HepG2 (cell line): ENCODE data around the gene CSNK1G3. TPM values are rescaled to one million over a fixed set of nuclear protein-coding genes. Genes with fewer than 3 reads are reported as not detected.

Experiments used
- ATAC-seq: fragments of 200-7000 bp; cut with Tn5 transposase; 3 replicates; pipeline ENCODE4 v1.9.1; 2020; ENCODE audit warnings: mild to moderate bottlenecking, moderate library complexity
- BruUV-seq: library from RNA; stranded (reverse); fragments of 400-500 nt; replicated peaks from 2 replicates; lab custom pipeline; 2021; lab: Mats Ljungman, UMichigan
- CTCF ChIA-PET: fragments of 300-600 bp; formaldehyde crosslinking; extraction: SDS; loops from one replicate; lab custom pipeline; 2021; ENCODE audit warnings: low total read pairs, inconsistent platforms, low intra/inter-chr PET ratio; lab: Yijun Ruan, JAX
- POLR2A ChIA-PET: fragments of 350-600 bp; sonication (Branson Sonifier 250); formaldehyde crosslinking; loops from one replicate; lab custom pipeline; 2020; ENCODE audit warnings: antibody characterized with exemption, inconsistent platforms; lab: Yijun Ruan, JAX
- DNase-seq: peaks from one replicate; pipeline ENCODE4 v3.0.0-alpha.2; 2015; ENCODE audit warnings: low spot score
- FAIRE-seq: peaks from 3 replicates; lab custom pipeline; 2011; peaks lifted over from hg19 to GRCh38; lab: Jason Lieb, UNC
- H2AFZ ChIP-seq: one replicate; pipeline ENCODE4 v1.6.1; 2011; ENCODE audit warnings: low read length, inconsistent platforms
- H3K27ac ChIP-seq: fragments of 300-600 bp; 3 replicates; pipeline ENCODE4 v1.8.0; 2011; ENCODE audit warnings: mixed run types, mild to moderate bottlenecking, mixed read lengths, low read length, inconsistent platforms; ENCODE audit not compliant: insufficient read depth; ENCODE audit errors: extremely low read length
- H3K27me3 ChIP-seq, 2 experiments: fragments of 200-600 bp in 1 of 2; 2 replicates in 1 of 2; 3 replicates in 1 of 2; pipeline versions ENCODE4 v1.6.0 to v1.8.0; 2011; ENCODE audit warnings: low read length in 2 of 2, mild to moderate bottlenecking in 2 of 2, moderate library complexity in 2 of 2, inconsistent platforms in 1 of 2; ENCODE audit not compliant: insufficient read depth in 2 of 2, control insufficient read depth in 1 of 2
- H3K36me3 ChIP-seq, 2 experiments: fragments of 200-600 bp in 1 of 2; replicated peaks in 1 of 2; 2 replicates in 1 of 2; 3 replicates in 1 of 2; pipeline versions ENCODE4 v1.5.1 to v1.8.0; 2011; ENCODE audit warnings: low read length in 2 of 2, inconsistent platforms in 1 of 2; ENCODE audit not compliant: insufficient read depth in 2 of 2, control insufficient read depth in 1 of 2
- H3K4me1 ChIP-seq: 2 replicates; pipeline ENCODE4 v1.5.1; 2012; ENCODE audit warnings: low read length, inconsistent platforms; ENCODE audit not compliant: insufficient read depth
- H3K4me2 ChIP-seq: 2 replicates; pipeline ENCODE4 v1.6.0; 2011; ENCODE audit warnings: low read depth, low read length, inconsistent platforms
- H3K4me3 ChIP-seq, 3 experiments: fragments of 200-600 bp in 1 of 3; sonication (generic), shearing (Covaris generic) in 1 of 3; replicated peaks in 1 of 3; 2 replicates each; pipeline ENCODE4 v1.5.1; 2011 to 2016; ENCODE audit warnings: low read length in 3 of 3, inconsistent platforms in 2 of 3, low read depth in 2 of 3, mild to moderate bottlenecking in 2 of 3, control low read depth in 1 of 3, mixed read lengths in 1 of 3; ENCODE audit not compliant: insufficient read depth in 1 of 3
- H3K79me2 ChIP-seq: one replicate; pipeline ENCODE4 v1.6.1; 2011; ENCODE audit warnings: low read length, inconsistent platforms; ENCODE audit not compliant: insufficient read depth
- H3K9ac ChIP-seq: 2 replicates; pipeline ENCODE4 v1.6.0; 2011; ENCODE audit warnings: mild to moderate bottlenecking, low read depth, low read length, inconsistent platforms; ENCODE audit not compliant: insufficient read depth
- H3K9me3 ChIP-seq: 2 replicates; pipeline ENCODE4 v1.5.1; 2012; ENCODE audit warnings: mild to moderate bottlenecking, low read length
- H4K20me1 ChIP-seq: 2 replicates; pipeline ENCODE4 v1.6.0; 2011; ENCODE audit warnings: inconsistent platforms, mild to moderate bottlenecking, low read length, moderate library complexity; ENCODE audit not compliant: insufficient read depth
- HES4 ChIP-seq: sonication (generic); formaldehyde crosslinking; IDR thresholded peaks from 2 replicates; pipeline ENCODE4 v1.9.0; 2021; ENCODE audit warnings: mild to moderate bottlenecking, missing genetic modification reagents, borderline replicate concordance
- NCOR1 ChIP-seq: fragments of 200-600 bp; sonication (generic); IDR thresholded peaks from 2 replicates; pipeline ENCODE4 v1.7.0; 2017; ENCODE audit warnings: antibody characterized with exemption, low read length, borderline replicate concordance
- ZFP82 ChIP-seq: sonication (generic); formaldehyde crosslinking; IDR thresholded peaks from 2 replicates; pipeline ENCODE4 v1.5.1; 2020; ENCODE audit warnings: mild to moderate bottlenecking, missing genetic modification reagents, borderline replicate concordance
- ZMYM4 ChIP-seq: sonication (generic); formaldehyde crosslinking; IDR thresholded peaks from 2 replicates; pipeline ENCODE4 v1.8.1; 2023; ENCODE audit warnings: mild to moderate bottlenecking, missing genetic modification reagents
- ZNF121 ChIP-seq: sonication (generic); formaldehyde crosslinking; IDR thresholded peaks from 2 replicates; pipeline ENCODE4 v1.5.0; 2020; ENCODE audit warnings: mild to moderate bottlenecking, missing genetic modification reagents
- ZNF30 ChIP-seq: sonication (generic); formaldehyde crosslinking; IDR thresholded peaks from 2 replicates; pipeline ENCODE4 v1.5.0; 2020; ENCODE audit warnings: mild to moderate bottlenecking, missing genetic modification reagents
- ZNF550 ChIP-seq: sonication (generic); formaldehyde crosslinking; IDR thresholded peaks from 2 replicates; pipeline ENCODE4 v1.4.0; 2020; ENCODE audit warnings: mild to moderate bottlenecking, missing genetic modification reagents, borderline replicate concordance
- ZNF800 ChIP-seq: sonication (generic); formaldehyde crosslinking; IDR thresholded peaks from 2 replicates; pipeline ENCODE4 v1.4.0; 2020; ENCODE audit warnings: missing genetic modification reagents
- WGBS: methylation state at CpG from one replicate; pipeline ENCODE4 v1.1.6; 2017; ENCODE audit warnings: low lambda C conversion rate; 5-methylcytosine and 5-hydroxymethylcytosine counted together
- in situ Hi-C: cut with HindIII; loops from 2 replicates; pipeline ENCODE4 v1.10.0; 2017; ENCODE audit warnings: low pct_unique_long_range_greater_than_20kb; ENCODE audit not compliant: extremely low pct_ligation_motif_present
- intact Hi-C: fragments of 100-400 bp; cut with micrococcal nuclease; formaldehyde crosslinking; loops from one replicate; pipeline ENCODE4 v1.10.0; 2022; ENCODE audit not compliant: unreplicated experiment
- polyA plus RNA-seq, 8 experiments: library from polyadenylated mRNA; depleted of rRNA in 3 of 8; stranded (reverse) in 7 of 8; unstranded in 1 of 8; fragments of >200 nt; fragmentation: Illumina TruSeq in 4 of 8; extraction: Trizol in 4 of 8; gene quantifications; 2 replicates each; pipeline versions ENCODE4 v1.2.1 to v1.2.3, GENCODE V29; 2011 to 2016; ENCODE audit warnings: low read depth in 4 of 8, missing spikeins in 1 of 8, mixed read lengths in 1 of 8; ENCODE audit not compliant: insufficient read depth in 1 of 8
- total RNA-seq, 5 experiments: library from RNA; depleted of rRNA; stranded (reverse); fragments of >200 nt; fragmentation: Illumina TruSeq; extraction: Trizol; gene quantifications; 2 replicates each; pipeline ENCODE4 v1.2.3, GENCODE V29; 2016; ENCODE audit warnings: low read depth in 1 of 5

Gene CSNK1G3
- total and polyA plus RNA-seq, 2 of the 13 experiments (the other 11 are each of a cell fraction or from before 2014, with no cell fraction given): 11.3 to 31.5 TPM

- WGBS: 87% methylated on average over 7 of the region's 7 CpGs
- DNase-seq (no peak), FAIRE-seq (no peak), ATAC-seq (no peak)
- no TSS peak for BruUV-seq
- peaks cover 48% of the 10 kb centered on the region for H3K79me2 ChIP-seq
- in situ Hi-C loops (no loop called here), intact Hi-C loops (no loop called here)
- ChIA-PET CTCF (no interaction called here), POLR2A (no interaction called here)
- no peak overlapping the region for H3K27ac ChIP-seq
- no peak overlapping the region for H3K4me3 ChIP-seq
- no peaks in the 10 kb centered on the region for H3K9me3 ChIP-seq
- H3K4me2 ChIP-seq: no peak overlapping the region
- H3K4me1 ChIP-seq: peaks cover 10% of the 10 kb centered on the region
- TF ChIP-seq HES4 (CRISPR knock-in tag) (no peak), ZNF30 (CRISPR knock-in tag) (no peak), ZMYM4 (CRISPR knock-in tag) (no peak), ZFP82 (CRISPR knock-in tag) (no peak), ZNF121 (CRISPR knock-in tag) (0 out of 2 replicates have a peak, but pooled peaks have one; percentile 33), NCOR1 (no peak), ZNF800 (CRISPR knock-in tag) (no peak), ZNF550 (CRISPR knock-in tag) (no peak)
- no peak overlapping the region for H2AFZ ChIP-seq
- H4K20me1 ChIP-seq: peaks cover 8% of the 10 kb centered on the region; the same call in 1 of the 2 replicates
- no peaks in the 10 kb centered on the region for H3K27me3 ChIP-seq
- H3K9ac ChIP-seq: no peak overlapping the region
- peaks cover 0 to 2% of the 10 kb centered on the region in 2 experiments; a peak in 1 of 5 replicates for H3K36me3 ChIP-seq
Observed at GRCh38 chr5:123540534-123540933, 28.6 kb downstream of the CSNK1G3 start.
